H1 (cell line): ENCODE measurements around the gene PIGU. TPM values are rescaled to one million over a fixed set of nuclear protein-coding genes. Genes with fewer than 3 reads are reported as not detected.

Source experiments
- CTCF ChIA-PET: fragments of 300-600 bp; sonication (Branson Sonifier 250); formaldehyde crosslinking; loops from one replicate; lab custom pipeline; 2021; ENCODE audit not compliant: partially characterized antibody; lab: Charles Lee
- POLR2A ChIA-PET: fragments of 300-600 bp; sonication (Branson Sonifier 250); formaldehyde crosslinking; loops from one replicate; lab custom pipeline; 2021; ENCODE audit warnings: inconsistent platforms; ENCODE audit not compliant: partially characterized antibody; lab: Charles Lee
- DNase-seq, 2 experiments: peaks; one replicate each; pipeline versions ENCODE4 v3.0.0 to v3.0.0-alpha.2; 2010 to 2022; ENCODE audit warnings: low spot score in 2 of 2, low read depth in 1 of 2, mixed read lengths in 1 of 2
- FAIRE-seq: peaks from 2 replicates; lab custom pipeline; 2011; peaks lifted over from hg19 to GRCh38; lab: Jason Lieb, UNC
- H2AFZ ChIP-seq: 2 replicates; pipeline ENCODE4 v1.8.1; 2012; ENCODE audit warnings: low read length, inconsistent platforms
- H2AK5ac ChIP-seq: 2 replicates; pipeline ENCODE4 v1.6.1; 2013; ENCODE audit warnings: low read depth, low read length
- H2BK120ac ChIP-seq: replicated peaks from 2 replicates; pipeline ENCODE3; 2013; ENCODE audit warnings: low read depth, low read length, inconsistent platforms
- H2BK12ac ChIP-seq: 2 replicates; pipeline ENCODE4 v1.6.1; 2013; ENCODE audit warnings: low read depth, low read length
- H2BK15ac ChIP-seq: 2 replicates; pipeline ENCODE4 v1.6.1; 2013; ENCODE audit warnings: low read length
- H2BK20ac ChIP-seq: 2 replicates; pipeline ENCODE4 v1.6.1; 2013; ENCODE audit warnings: low read length
- H2BK5ac ChIP-seq: 2 replicates; pipeline ENCODE4 v1.6.1; 2013; ENCODE audit warnings: low read depth, low read length
- H3K14ac ChIP-seq: 2 replicates; pipeline ENCODE4 v1.6.1; 2013; ENCODE audit warnings: inconsistent platforms; ENCODE audit not compliant: insufficient read length
- H3K18ac ChIP-seq: 2 replicates; pipeline ENCODE4 v1.6.1; 2013; ENCODE audit warnings: low read length; ENCODE audit errors: extremely low read depth
- H3K23ac ChIP-seq: 2 replicates; pipeline ENCODE4 v1.6.1; 2013; ENCODE audit warnings: inconsistent platforms; ENCODE audit not compliant: insufficient read length
- H3K23me2 ChIP-seq: 2 replicates; pipeline ENCODE4 v1.6.1; 2013; ENCODE audit warnings: low read depth, low read length
- H3K27ac ChIP-seq: 2 replicates; pipeline ENCODE4 v1.6.1; 2011; ENCODE audit warnings: low read depth, low read length, inconsistent platforms
- H3K27me3 ChIP-seq, 4 experiments: replicated peaks in 1 of 4; 1 replicate in 1 of 4; 2 replicates in 3 of 4; pipeline versions ENCODE4 v1.6.1 to v1.8.1; 2011 to 2013; ENCODE audit warnings: low read length in 3 of 4, mild to moderate bottlenecking in 3 of 4, inconsistent platforms in 2 of 4, mixed read lengths in 2 of 4, moderate library complexity in 1 of 4; ENCODE audit not compliant: control insufficient read depth in 3 of 4, insufficient read depth in 3 of 4; ENCODE audit errors: extremely low read depth in 1 of 4
- H3K36me3 ChIP-seq, 4 experiments: 2 replicates each; pipeline versions ENCODE4 v1.6.1 to v1.8.1; 2011 to 2013; ENCODE audit warnings: mild to moderate bottlenecking in 4 of 4, low read length in 3 of 4, moderate library complexity in 2 of 4, control low read depth in 1 of 4, inconsistent platforms in 1 of 4; ENCODE audit not compliant: insufficient read depth in 4 of 4, control insufficient read depth in 2 of 4
- H3K4ac ChIP-seq: replicated peaks from 2 replicates; pipeline ENCODE3; 2013; ENCODE audit warnings: low read length, low read depth, mixed read lengths, inconsistent platforms; ENCODE audit not compliant: insufficient read length
- H3K4me1 ChIP-seq, 4 experiments: replicated peaks in 1 of 4; 1 replicate in 1 of 4; 2 replicates in 3 of 4; pipeline versions ENCODE4 v1.6.1 to v1.8.1; 2011 to 2013; ENCODE audit warnings: low read length in 3 of 4, inconsistent platforms in 2 of 4, mixed read lengths in 1 of 4; ENCODE audit not compliant: insufficient read depth in 4 of 4, control insufficient read depth in 3 of 4
- H3K4me2 ChIP-seq, 2 experiments: 2 replicates each; pipeline versions ENCODE4 v1.6.1 to v1.8.1; 2011 to 2013; ENCODE audit warnings: low read depth in 2 of 2, low read length in 2 of 2, control low read depth in 1 of 2, inconsistent platforms in 1 of 2, mild to moderate bottlenecking in 1 of 2; ENCODE audit not compliant: insufficient read depth in 1 of 2
- H3K4me3 ChIP-seq, 4 experiments: fragments of 200-600, 300-600 bp in 1 of 4; sonication (generic), shearing (Covaris generic), sonication (Bioruptor Twin) in 1 of 4; 2 replicates each; pipeline versions ENCODE4 v1.5.1 to v1.8.1; 2011 to 2016; ENCODE audit warnings: low read length in 4 of 4, low read depth in 3 of 4, control low read depth in 2 of 4, inconsistent platforms in 2 of 4, mild to moderate bottlenecking in 2 of 4, mixed read lengths in 1 of 4, moderate library complexity in 1 of 4; ENCODE audit not compliant: insufficient read depth in 2 of 4; ENCODE audit errors: extremely low read depth in 1 of 4
- H3K56ac ChIP-seq: replicated peaks from 2 replicates; pipeline ENCODE3; 2013; ENCODE audit warnings: low read depth, mild to moderate bottlenecking, mixed read lengths, low read length, inconsistent platforms; ENCODE audit not compliant: insufficient read length
- H3K79me1 ChIP-seq: 2 replicates; pipeline ENCODE4 v1.6.1; 2013; ENCODE audit warnings: low read depth, low read length, control low read depth
- H3K79me2 ChIP-seq, 2 experiments: 2 replicates each; pipeline versions ENCODE4 v1.6.1 to v1.8.1; 2012 to 2013; ENCODE audit warnings: low read length in 2 of 2, mild to moderate bottlenecking in 2 of 2, inconsistent platforms in 1 of 2; ENCODE audit not compliant: insufficient read depth in 2 of 2, control insufficient read depth in 1 of 2
- H3K9ac ChIP-seq, 4 experiments: replicated peaks in 1 of 4; 1 replicate in 1 of 4; 2 replicates in 3 of 4; pipeline versions ENCODE4 v1.6.1 to v1.8.1; 2011 to 2013; ENCODE audit warnings: low read depth in 3 of 4, low read length in 3 of 4, control low read depth in 2 of 4, mild to moderate bottlenecking in 2 of 4, moderate library complexity in 2 of 4, inconsistent platforms in 1 of 4; ENCODE audit errors: extremely low read depth in 1 of 4
- H3K9me3 ChIP-seq, 2 experiments: 2 replicates each; pipeline versions ENCODE4 v1.6.1 to v1.8.1; 2012 to 2013; ENCODE audit warnings: mild to moderate bottlenecking in 2 of 2, moderate library complexity in 2 of 2, control low read depth in 1 of 2, inconsistent platforms in 1 of 2, low read depth in 1 of 2, low read length in 1 of 2, mixed read lengths in 1 of 2; ENCODE audit not compliant: insufficient read depth in 2 of 2
- H4K20me1 ChIP-seq, 2 experiments: replicated peaks in 1 of 2; 2 replicates each; pipeline versions ENCODE3 to v1.8.1; 2011 to 2013; ENCODE audit warnings: inconsistent platforms in 2 of 2, low read length in 2 of 2, mild to moderate bottlenecking in 1 of 2; ENCODE audit not compliant: insufficient read depth in 2 of 2, control insufficient read depth in 1 of 2
- H4K5ac ChIP-seq: 2 replicates; pipeline ENCODE4 v1.6.1; 2013; ENCODE audit warnings: low read length, low read depth, mixed read lengths, inconsistent platforms; ENCODE audit not compliant: insufficient read length
- H4K8ac ChIP-seq: 2 replicates; pipeline ENCODE4 v1.8.0; 2013; ENCODE audit warnings: mild to moderate bottlenecking, moderate library complexity, low read length, inconsistent platforms; ENCODE audit not compliant: insufficient read depth; ENCODE audit errors: extremely low read depth
- H4K91ac ChIP-seq: replicated peaks from 2 replicates; pipeline ENCODE3; 2013; ENCODE audit warnings: low read length, mixed read lengths, inconsistent platforms; ENCODE audit not compliant: insufficient read length
- CEBPB ChIP-seq: IDR thresholded peaks from 2 replicates; pipeline ENCODE4 v1.6.1; 2012; ENCODE audit warnings: low read depth, low read length
- WGBS, 2 experiments: shearing (Covaris generic) in 1 of 2; methylation state at CpG; one replicate each; pipeline versions ENCODE4 v1.1.6 to v1.1.7; 2013 to 2015; ENCODE audit warnings: low lambda C conversion rate in 2 of 2, mixed read lengths in 2 of 2, inconsistent platforms in 1 of 2, low coverage in 1 of 2, missing lambda C conversion rate in 1 of 2; ENCODE audit not compliant: insufficient replicate concordance in 2 of 2, insufficient coverage in 1 of 2, insufficient read length in 1 of 2; ENCODE audit errors: extremely low coverage in 1 of 2, missing lambda C conversion rate in 1 of 2; 5-methylcytosine and 5-hydroxymethylcytosine counted together
- polyA plus RNA-seq, 7 experiments: library from polyadenylated mRNA; depleted of rRNA in 3 of 7; stranded (reverse) in 5 of 7; unstranded in 2 of 7; fragments of >200 nt in 5 of 7; fragments of 200-250 nt in 2 of 7; gene quantifications; 1 replicate in 5 of 7; 2 replicates in 1 of 7; 4 replicates in 1 of 7; pipeline versions ENCODE4 v1.2.1 to v1.2.3, GENCODE V29; 2011 to 2013; ENCODE audit warnings: missing spikeins in 2 of 7, mixed read lengths in 2 of 7
- total RNA-seq: library from RNA; stranded (reverse); fragmentation: NEBNext Ultra II Directional; extraction: Animal tissue kit (Norgen Biotek cat#: 25700); gene quantifications from 2 replicates; pipeline ENCODE4 v1.2.1, GENCODE V29; 2021

The PIGU gene
- total and polyA plus RNA-seq, 2 of the 8 experiments (the other 6 are each of a cell fraction or from before 2014, with no cell fraction given), result 28.3 to 117 TPM

DNA sequence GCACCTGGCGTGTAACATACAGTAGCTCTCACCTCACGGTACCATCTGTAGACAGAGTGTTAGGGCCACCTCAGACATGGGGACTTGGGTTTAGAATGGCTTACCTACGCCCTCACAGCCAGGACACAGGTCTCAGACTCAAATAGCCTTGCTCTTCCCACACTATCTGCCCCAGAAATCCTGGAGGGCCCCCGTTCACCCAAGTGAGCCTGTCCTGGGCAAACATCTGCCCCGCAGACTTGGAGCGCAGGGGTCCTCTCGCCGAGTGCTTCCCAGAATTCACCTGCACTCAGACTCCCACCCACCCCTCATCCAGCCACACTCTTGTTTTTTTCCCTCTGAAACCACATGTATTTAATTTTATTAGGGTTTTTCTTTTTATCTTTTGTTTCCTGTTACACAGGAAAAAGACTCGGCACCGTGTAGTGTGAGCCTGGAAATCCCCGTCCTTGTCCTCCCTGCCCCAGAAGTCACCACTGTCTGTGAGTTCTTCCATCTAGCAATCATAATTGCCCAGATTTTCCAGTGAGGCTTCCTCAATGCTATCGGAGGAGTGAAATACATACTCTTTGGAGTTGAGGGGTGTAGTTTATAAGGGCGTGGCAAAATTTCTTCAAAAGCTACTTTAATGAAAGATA is 135.5 kb downstream of the PIGU start:
- Histone ChIP-seq H3K36me3 (peaks cover 2 to 10% (median 6%) of the 10 kb centered on the region in 4 experiments; a peak in 5 of 8 replicates), H3K9me3 (no peaks in the 10 kb centered on the region), H2BK120ac (no peak overlapping the region), H3K18ac (no peak overlapping the region), H3K4me3 (no peak overlapping the region), H3K27ac (no peak overlapping the region), H2BK15ac (no peak overlapping the region), H3K9ac (no peak overlapping the region), H3K4ac (no peak overlapping the region), H2BK5ac (no peak overlapping the region), H3K14ac (no peak overlapping the region), H4K8ac (no peak overlapping the region), H3K4me1 (peaks cover 0 to 8% (median 2%) of the 10 kb centered on the region in 4 experiments; a peak in 3 of 7 replicates), H2AK5ac (no peak overlapping the region), H4K20me1 (peaks cover 2 to 3% of the 10 kb centered on the region in 2 experiments), H2BK12ac (no peak overlapping the region), H3K56ac (no peak overlapping the region), H3K23me2 (peaks cover 5% of the 10 kb centered on the region; the same call in 1 of the 2 replicates), H2AFZ (no peak overlapping the region), H4K91ac (no peak overlapping the region), H3K79me2 (no peaks in the 10 kb centered on the region), H2BK20ac (no peak overlapping the region), H3K23ac (no peak overlapping the region), H3K27me3 (no peaks in the 10 kb centered on the region), H3K4me2 (no peak overlapping the region), H3K79me1 (no peaks in the 10 kb centered on the region), H4K5ac (no peak overlapping the region)
- ChIA-PET POLR2A (interaction anchor here (1.9 kb wide), 1 partner anchor 164 kb away, joined by 5 read pairs; no protein-coding TSS in a partner anchor), CTCF (interaction anchor here (0.6 to 4.9 kb wide), 7 partner anchors 8 to 472 kb away, joined by 3 to 24 read pairs (median 4); no protein-coding TSS in a partner anchor)
- DNase-seq (no peak), FAIRE-seq (no peak)
- no peak for TF ChIP-seq CEBPB
- WGBS, 2 experiments, result 92% methylated on average over 13 of the region's 13 CpGs; no CpG with 5 or more reads in 1 of the 2 experiments
